Stimulated activated effector memory CD8-positive, alpha-beta T cell treated with anti-CD3 and anti-CD28 coated beads, Interleukin-12 subunit alpha, Interleukin-12 subunit beta, amount 100 ng/mL, for 72 hours (primary cell): ENCODE results near the gene SAT2.
"Not testable (repeated sequence)": the region's sequence is repeated elsewhere in the genome, so short reads cannot be mapped to it uniquely, and the experiment has no call there.

Source experiments
- ATAC-seq: fragments of 150-1000 bp; cut with Tn5 transposase; 2 replicates; pipeline ENCODE4 v1.10.0; 2021
- DNase-seq, 2 donors: peaks; one replicate each; pipeline ENCODE4 v3.0.0; 2021 to 2022; ENCODE audit warnings: low spot score in 2 of 2
- H3K27ac Mint-ChIP-seq: one replicate; pipeline ENCODE4 v1.8.0; 2022; ENCODE audit warnings: mild to moderate bottlenecking, mixed read lengths
- H3K36me3 Mint-ChIP-seq: one replicate; pipeline ENCODE4 v1.8.0; 2022; ENCODE audit warnings: mild to moderate bottlenecking, mixed read lengths
- H3K4me1 Mint-ChIP-seq: one replicate; pipeline ENCODE4 v1.8.0; 2022; ENCODE audit warnings: mixed read lengths
- H3K4me3 Mint-ChIP-seq: one replicate; pipeline ENCODE4 v1.8.0; 2022; ENCODE audit warnings: mild to moderate bottlenecking, mixed read lengths
- H3K9me3 Mint-ChIP-seq: one replicate; pipeline ENCODE4 v1.8.0; 2022; ENCODE audit warnings: mixed read lengths

SAT2 gene

GRCh38 chr17:7647018-7647417 lies 19.4 kb upstream of the SAT2 start:
- H3K4me1 Mint-ChIP-seq = peaks cover 24% of the 10 kb centered on the region
- DNase-seq = no peak
- no peak overlapping the region for H3K27ac Mint-ChIP-seq
- H3K36me3 Mint-ChIP-seq = no peaks in the 10 kb centered on the region
- no peak for ATAC-seq
- no peaks in the 10 kb centered on the region for H3K9me3 Mint-ChIP-seq
- H3K4me3 Mint-ChIP-seq = no peak overlapping the region

- Mint-ChIP-seq H3K36me3 (no peaks in the 10 kb centered on the region), H3K4me3 (no peak overlapping the region), H3K27ac (no peak overlapping the region), H3K9me3 (no peaks in the 10 kb centered on the region), H3K4me1 (peaks cover 24% of the 10 kb centered on the region)
- DNase-seq (no peak), ATAC-seq (no peak)
Observed at GRCh38 chr17:7646457-7646856, 18.8 kb upstream of the SAT2 start.

DNA sequence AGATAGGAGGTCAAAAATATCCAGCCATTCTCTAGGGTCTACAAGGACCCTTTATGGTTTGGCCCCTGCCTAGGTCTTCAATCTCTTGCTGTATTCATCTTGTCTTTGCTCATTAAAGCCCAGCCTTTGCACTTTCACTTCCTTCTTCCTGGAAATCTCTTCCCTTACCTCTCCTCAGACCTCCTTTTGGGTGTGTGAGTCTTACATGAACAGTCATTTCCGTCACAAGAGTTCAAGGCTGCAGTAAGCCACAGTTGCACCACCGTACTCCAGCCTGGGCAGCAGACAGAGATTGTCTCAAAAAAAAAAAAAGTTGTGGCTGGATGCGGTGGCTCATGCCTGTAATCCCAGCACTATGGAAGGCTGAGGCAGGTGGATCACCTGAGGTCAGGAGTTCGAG lies 17.2 kb upstream of the SAT2 start:
- H3K36me3 Mint-ChIP-seq = no peaks in the 10 kb centered on the region
- no peaks in the 10 kb centered on the region for H3K9me3 Mint-ChIP-seq
- no peak overlapping the region for H3K27ac Mint-ChIP-seq
- H3K4me1 Mint-ChIP-seq = peaks cover 8% of the 10 kb centered on the region
- no peak overlapping the region for H3K4me3 Mint-ChIP-seq
- no peak for DNase-seq
- peak; percentile 58 for ATAC-seq

DNA sequence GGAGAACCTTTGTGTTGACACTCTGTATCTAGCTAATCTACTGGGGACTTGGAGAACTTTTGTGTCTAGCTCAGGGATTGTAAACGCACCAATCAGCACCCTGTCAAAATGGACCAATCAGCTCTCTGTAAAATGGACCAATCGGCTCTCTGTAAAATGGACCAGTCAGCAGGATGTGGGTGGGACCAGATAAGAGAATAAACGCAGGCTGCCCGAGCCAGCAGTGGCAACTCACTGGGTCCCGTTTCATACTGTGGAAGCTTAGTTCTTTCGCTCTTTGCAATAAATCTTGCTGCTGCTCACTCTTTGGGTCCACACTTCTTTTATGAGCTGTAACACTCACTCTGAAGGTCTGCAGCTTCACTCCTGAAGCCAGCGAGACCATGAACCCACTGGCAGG lies 14.0 kb upstream of the SAT2 start:
- not testable (repeated sequence) for DNase-seq, H3K9me3 Mint-ChIP-seq, H3K4me1 Mint-ChIP-seq, H3K27ac Mint-ChIP-seq, H3K4me3 Mint-ChIP-seq, H3K36me3 Mint-ChIP-seq, ATAC-seq

- no peak for DNase-seq
- H3K9me3 Mint-ChIP-seq = no peaks in the 10 kb centered on the region
- no peaks in the 10 kb centered on the region for H3K36me3 Mint-ChIP-seq
- H3K27ac Mint-ChIP-seq = no peak overlapping the region
- ATAC-seq = no peak
- H3K4me3 Mint-ChIP-seq = no peak overlapping the region
- H3K4me1 Mint-ChIP-seq = peaks cover 6% of the 10 kb centered on the region
Observed at GRCh38 chr17:7640783-7641182, 13.2 kb upstream of the SAT2 start.

DNA sequence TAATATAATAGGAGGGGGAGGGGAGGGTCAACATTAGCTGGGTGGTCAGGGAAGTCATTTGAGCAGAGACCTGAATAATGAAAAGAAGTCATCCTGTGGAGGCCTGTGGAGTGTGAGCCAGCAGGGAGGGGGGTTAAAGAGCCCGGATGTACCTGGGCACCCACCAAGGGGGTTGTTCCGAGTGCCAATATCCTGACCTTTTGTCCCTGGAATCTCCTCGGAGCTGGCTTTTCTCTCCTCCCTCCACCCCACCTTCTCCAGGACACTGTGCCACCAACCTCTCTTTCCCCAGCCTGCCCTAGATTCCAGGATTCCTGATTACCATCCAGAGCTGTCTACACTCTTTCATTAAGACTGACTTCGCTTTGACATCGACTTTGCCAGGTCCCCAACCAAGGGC lies 8.5 kb upstream of the SAT2 start:
- no peak for ATAC-seq
- Mint-ChIP-seq H3K36me3 (no peaks in the 10 kb centered on the region), H3K27ac (peak overlapping the region; percentile 24), H3K4me1 (no peaks in the 10 kb centered on the region), H3K4me3 (no peak overlapping the region), H3K9me3 (no peaks in the 10 kb centered on the region)
- no peak for DNase-seq

GRCh38 chr17:7634384-7634783 lies 6.8 kb upstream of the SAT2 start:
- ATAC-seq (no peak), DNase-seq (no peak)
- H3K9me3 Mint-ChIP-seq = no peaks in the 10 kb centered on the region
- no peaks in the 10 kb centered on the region for H3K36me3 Mint-ChIP-seq
- no peaks in the 10 kb centered on the region for H3K4me1 Mint-ChIP-seq
- no peak overlapping the region for H3K27ac Mint-ChIP-seq
- H3K4me3 Mint-ChIP-seq = no peak overlapping the region

- Mint-ChIP-seq H3K9me3 (no peaks in the 10 kb centered on the region), H3K36me3 (peaks cover 5% of the 10 kb centered on the region), H3K27ac (peak overlapping the region; percentile 35), H3K4me1 (no peaks in the 10 kb centered on the region), H3K4me3 (no peak overlapping the region)
- ATAC-seq (no peak), DNase-seq (no peak)
Observed at GRCh38 chr17:7633093-7633492, 5.5 kb upstream of the SAT2 start.

GRCh38 chr17:7632492-7632894 lies 4.9 kb upstream of the SAT2 start:
- ATAC-seq (peak; percentile 46), DNase-seq (no peak)
- no peaks in the 10 kb centered on the region for H3K4me1 Mint-ChIP-seq
- H3K27ac Mint-ChIP-seq = peak overlapping the region; percentile 40
- no peaks in the 10 kb centered on the region for H3K9me3 Mint-ChIP-seq
- H3K4me3 Mint-ChIP-seq = no peak overlapping the region
- H3K36me3 Mint-ChIP-seq = peaks cover 6% of the 10 kb centered on the region

- H3K4me1 Mint-ChIP-seq = peaks cover 5% of the 10 kb centered on the region
- ATAC-seq (no peak), DNase-seq (no peak)
- peak overlapping the region; percentile 40 for H3K27ac Mint-ChIP-seq
- no peaks in the 10 kb centered on the region for H3K9me3 Mint-ChIP-seq
- H3K36me3 Mint-ChIP-seq = peaks cover 6% of the 10 kb centered on the region
- no peak overlapping the region for H3K4me3 Mint-ChIP-seq
Observed at GRCh38 chr17:7631398-7632380, 4.1 kb upstream of the SAT2 start.

GRCh38 chr17:7629939-7630571 lies 2.4 kb upstream of the SAT2 start, which contains the start of gene SHBG:
TSS of gene SHBG (plus strand) at chr17:7630135. CDS start at chr17:7630173, 38 bp downstream.
- DNase-seq = no peak
- Mint-ChIP-seq H3K27ac (peak within 1 kb of the TSS; percentile 2), H3K36me3 (peaks cover 18% of the 10 kb centered on the region), H3K4me1 (peaks cover 12% of the 10 kb centered on the region), H3K9me3 (no peaks in the 10 kb centered on the region), H3K4me3 (no peak within 1 kb of the TSS)
- no peak for ATAC-seq

- Mint-ChIP-seq H3K4me3 (peak overlapping the region; percentile 85), H3K9me3 (no peaks in the 10 kb centered on the region), H3K36me3 (peaks cover 18% of the 10 kb centered on the region), H3K4me1 (peaks cover 12% of the 10 kb centered on the region), H3K27ac (peak overlapping the region; percentile 78)
- DNase-seq (no peak), ATAC-seq (no peak)
Observed at GRCh38 chr17:7626956-7627249, 718 bp downstream of the SAT2 start.

GRCh38 chr17:7626307-7626706 lies 1.3 kb downstream of the SAT2 start:
- Mint-ChIP-seq H3K4me3 (peak overlapping the region; percentile 85), H3K27ac (no peak overlapping the region), H3K4me1 (peaks cover 12% of the 10 kb centered on the region), H3K36me3 (peaks cover 18% of the 10 kb centered on the region), H3K9me3 (no peaks in the 10 kb centered on the region)
- ATAC-seq = no peak
- DNase-seq = no peak

GRCh38 chr17:7625749-7626148 lies 1.9 kb downstream of the SAT2 start:
- DNase-seq, ATAC-seq, H3K27ac Mint-ChIP-seq, H3K9me3 Mint-ChIP-seq: not testable (repeated sequence)
- peaks cover 18% of the 10 kb centered on the region for H3K36me3 Mint-ChIP-seq
- peaks cover 12% of the 10 kb centered on the region for H3K4me1 Mint-ChIP-seq
- H3K4me3 Mint-ChIP-seq = peak overlapping the region; percentile 85

DNA sequence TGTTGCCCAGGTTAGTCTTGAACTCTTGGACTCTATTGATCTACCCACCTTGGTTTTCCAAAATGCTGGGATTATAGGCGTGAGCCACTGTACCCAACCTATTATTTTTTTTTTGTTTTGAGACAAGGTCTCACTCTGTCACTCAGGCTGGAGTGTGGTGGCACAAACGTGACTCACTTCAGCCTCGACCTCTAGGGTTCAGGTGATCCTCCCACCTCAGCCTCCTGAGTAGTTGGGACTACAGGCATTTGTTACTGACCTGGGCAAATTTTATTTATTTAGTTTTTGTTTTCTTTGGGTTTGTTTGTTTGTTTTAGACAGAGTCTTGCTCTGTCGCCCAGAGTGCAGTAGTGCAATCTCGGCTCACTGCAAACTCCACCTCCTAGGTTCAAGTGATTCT lies 4.0 kb downstream of the SAT2 start:
- Mint-ChIP-seq H3K36me3 (peaks cover 18% of the 10 kb centered on the region), H3K4me3 (no peak overlapping the region)
- no peak for ATAC-seq

DNA sequence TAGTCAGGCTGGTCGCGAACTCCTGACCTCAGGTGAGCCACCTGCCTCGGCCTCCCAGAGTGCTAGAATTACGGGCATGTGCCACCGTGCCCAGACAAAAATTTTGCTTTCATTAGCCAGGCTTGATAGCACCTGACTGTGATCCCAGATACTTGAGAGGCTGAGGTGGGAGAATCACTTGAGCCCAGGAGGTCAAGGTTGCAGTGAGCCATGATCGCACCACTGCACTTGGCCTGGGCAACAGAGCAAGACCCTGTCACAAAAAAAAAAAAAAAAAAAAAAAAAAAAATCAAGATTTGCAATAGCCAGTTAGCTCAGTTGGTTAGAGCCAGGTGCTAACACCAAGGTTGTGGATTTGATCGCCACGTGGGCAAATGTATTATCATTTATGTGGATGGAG lies 6.8 kb downstream of the SAT2 start:
- Mint-ChIP-seq H3K27ac (no peak overlapping the region), H3K4me1 (no peaks in the 10 kb centered on the region), H3K36me3 (peaks cover 6% of the 10 kb centered on the region), H3K4me3 (no peak overlapping the region), H3K9me3 (no peaks in the 10 kb centered on the region)
- no peak for DNase-seq
- no peak for ATAC-seq

More for the DNA sequence above, 4.0 kb downstream of the SAT2 start:
- no peak for DNase-seq
- Mint-ChIP-seq H3K4me1 (peaks cover 12% of the 10 kb centered on the region), H3K27ac (no peak overlapping the region), H3K9me3 (no peaks in the 10 kb centered on the region)
